ENCODE measurements around the gene SRC.

The SRC gene

GRCh38 chr20:37392441-37393195 lies 46.7 kb downstream of the SRC start:
- TF ChIP-seq ESRRG (CRISPR knock-in tag; IDR thresholded peaks at IDR 0.05) (0 out of 2 replicates have a peak, but pooled peaks have one; percentile 62), GLIS3 (CRISPR knock-in tag; IDR thresholded peaks at IDR 0.05) (no peak), ZFP30 (CRISPR knock-in tag; IDR thresholded peaks at IDR 0.05) (no peak), PPARA (CRISPR knock-in tag; IDR thresholded peaks at IDR 0.05; ENCODE audit: borderline replicate concordance) (no peak), PATZ1 (CRISPR knock-in tag; IDR thresholded peaks at IDR 0.05; ENCODE audit: borderline replicate concordance) (no peak), CREB5 (CRISPR knock-in tag; IDR thresholded peaks at IDR 0.05; ENCODE audit: low read depth) (no peak), BACH2 (CRISPR knock-in tag; IDR thresholded peaks at IDR 0.05; ENCODE audit: borderline replicate concordance) (no peak), ZNF8 (CRISPR knock-in tag; IDR thresholded peaks at IDR 0.05) (no peak)
- ATAC-seq = peak; percentile 20; the same call in 1 of the 3 replicates

GRCh38 chr20:37393196-37393862 lies 47.4 kb downstream of the SRC start:
- TF ChIP-seq CSRNP3 (CRISPR knock-in tag; IDR thresholded peaks at IDR 0.05) (no peak), ARNTL (CRISPR knock-in tag; IDR thresholded peaks at IDR 0.05; ENCODE audit: borderline replicate concordance, low read depth) (no peak)
- peak; percentile 8; the same call in 1 of the 3 replicates for ATAC-seq

GRCh38 chr20:37393863-37394542 lies 48.1 kb downstream of the SRC start:
- ATAC-seq = no peak
- TF ChIP-seq ZFP3 (CRISPR knock-in tag; IDR thresholded peaks at IDR 0.05) = peak; percentile 94
- TF ChIP-seq PPARA (CRISPR knock-in tag; IDR thresholded peaks at IDR 0.05; ENCODE audit: borderline replicate concordance) = no peak
- TF ChIP-seq ZNF70 (CRISPR knock-in tag; IDR thresholded peaks at IDR 0.05) = peak; percentile 21; the same call in 1 of the 2 replicates

GRCh38 chr20:37394543-37395409 lies 48.8 kb downstream of the SRC start:
- ATAC-seq = peak; percentile 25; the same call in 2 of the 3 replicates
- TF ChIP-seq ZC3H10 (CRISPR knock-in tag; IDR thresholded peaks at IDR 0.05) (no peak), POU6F1 (CRISPR knock-in tag; IDR thresholded peaks at IDR 0.05; ENCODE audit: borderline replicate concordance, low read depth) (no peak), OSR1 (CRISPR knock-in tag; IDR thresholded peaks at IDR 0.05) (no peak), ZNF70 (CRISPR knock-in tag; IDR thresholded peaks at IDR 0.05) (0 out of 2 replicates have a peak, but pooled peaks have one; percentile 40), CREB5 (CRISPR knock-in tag; IDR thresholded peaks at IDR 0.05; ENCODE audit: low read depth) (no peak), ZFP3 (CRISPR knock-in tag; IDR thresholded peaks at IDR 0.05) (no peak), TOX (CRISPR knock-in tag; IDR thresholded peaks at IDR 0.05; ENCODE audit: borderline replicate concordance) (no peak), ZNF8 (CRISPR knock-in tag; IDR thresholded peaks at IDR 0.05) (no peak), CSRNP3 (CRISPR knock-in tag; IDR thresholded peaks at IDR 0.05) (no peak), ZFP30 (CRISPR knock-in tag; IDR thresholded peaks at IDR 0.05) (no peak), TCF4 (CRISPR knock-in tag; IDR thresholded peaks at IDR 0.05; ENCODE audit: borderline replicate concordance) (peak; percentile 24; the same call in 1 of the 2 replicates), ISL1 (CRISPR knock-in tag; IDR thresholded peaks at IDR 0.05) (no peak), GLIS3 (CRISPR knock-in tag; IDR thresholded peaks at IDR 0.05) (peak; percentile 41; the same call in 1 of the 2 replicates), ESRRG (CRISPR knock-in tag; IDR thresholded peaks at IDR 0.05) (no peak)
